ENCODE results near the gene FCAMR.

FCAMR gene

DNA sequence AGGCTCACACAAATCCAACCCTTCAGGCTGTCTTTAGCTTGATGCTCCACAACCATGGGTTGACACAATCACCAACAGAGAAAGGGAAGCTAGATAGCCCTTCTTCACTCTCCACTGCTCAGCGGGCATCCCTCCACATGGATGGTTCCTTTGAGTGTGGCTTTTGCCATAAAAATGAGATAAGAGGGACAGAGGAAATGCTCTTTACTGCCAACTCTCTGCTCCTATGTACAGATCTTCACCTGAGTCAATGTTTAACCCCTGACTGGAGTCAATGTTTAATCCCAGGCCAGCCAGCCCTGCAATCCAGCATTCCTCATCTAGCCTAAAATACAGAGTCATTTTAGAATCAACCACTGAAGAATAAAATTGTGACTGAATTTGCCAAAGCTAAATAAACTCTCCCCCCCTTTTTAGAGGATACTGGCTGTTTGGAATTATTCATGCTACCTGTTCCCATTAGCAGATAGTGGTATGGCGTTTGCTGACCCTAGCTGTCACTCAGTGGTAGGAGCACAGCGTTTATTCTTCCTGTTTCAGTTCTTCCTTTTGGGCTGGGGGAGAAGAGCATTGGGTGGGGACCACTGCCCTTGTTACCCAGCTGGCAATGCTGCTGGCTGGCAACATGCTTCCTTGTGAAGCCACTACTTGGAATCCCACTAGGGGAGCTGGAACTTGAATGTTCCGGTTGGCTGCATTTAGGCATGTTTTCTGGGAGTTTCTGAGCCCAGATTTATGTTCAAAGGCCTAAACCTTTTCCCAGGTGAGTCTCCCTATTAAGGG, 18.8 kb downstream of the FCAMR start:
- DNase-seq, result no peak
- H3K9me3 ChIP-seq (ENCODE audit: control insufficient read depth, low read length), result no peaks in the 10 kb centered on the region
- H3K27ac ChIP-seq (ENCODE audit: insufficient read depth, low read length, poor library complexity, severe bottlenecking), result no peak overlapping the region
- no peaks in the 10 kb centered on the region for H3K4me1 ChIP-seq (ENCODE audit: control insufficient read depth, insufficient read depth, low read length, poor library complexity, severe bottlenecking)
- no peak overlapping the region for H3K4me3 ChIP-seq (ENCODE audit: insufficient read depth, low read depth, low read length, poor library complexity, severe bottlenecking)
- H3K27me3 ChIP-seq (replicated peaks; ENCODE audit: control insufficient read depth, insufficient read depth, low read length, poor library complexity, severe bottlenecking), result no peaks in the 10 kb centered on the region
- H3K36me3 ChIP-seq (ENCODE audit: control insufficient read depth, insufficient read depth, low read length), result no peaks in the 10 kb centered on the region

DNA sequence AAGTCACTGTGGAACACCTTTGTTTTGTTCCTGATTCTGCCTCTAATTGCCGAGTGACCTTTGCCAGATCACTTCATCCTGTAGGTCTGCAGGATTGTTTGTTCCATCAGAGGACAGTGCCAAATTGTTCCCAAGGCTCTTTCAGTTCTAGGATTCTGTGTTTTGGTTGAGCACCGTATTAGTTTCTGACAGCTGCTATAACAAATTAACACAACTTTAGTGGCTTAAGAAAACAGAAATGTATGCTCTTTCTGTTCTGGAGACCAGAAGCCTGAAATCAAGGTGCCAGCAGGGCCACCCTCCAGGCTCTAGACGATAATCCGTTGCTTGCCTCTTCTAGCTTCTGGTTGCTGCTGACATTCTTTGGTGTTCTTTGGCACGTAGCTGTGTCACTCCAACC, 20.6 kb downstream of the FCAMR start:
- H3K9me3 ChIP-seq (ENCODE audit: control insufficient read depth, low read length), result no peaks in the 10 kb centered on the region
- no peak for DNase-seq
- no peaks in the 10 kb centered on the region for H3K36me3 ChIP-seq (ENCODE audit: control insufficient read depth, insufficient read depth, low read length)
- no peak overlapping the region for H3K27ac ChIP-seq (ENCODE audit: insufficient read depth, low read length, poor library complexity, severe bottlenecking)
- no peaks in the 10 kb centered on the region for H3K4me1 ChIP-seq (ENCODE audit: control insufficient read depth, insufficient read depth, low read length, poor library complexity, severe bottlenecking)
- H3K27me3 ChIP-seq (replicated peaks; ENCODE audit: control insufficient read depth, insufficient read depth, low read length, poor library complexity, severe bottlenecking), result no peaks in the 10 kb centered on the region
- no peak overlapping the region for H3K4me3 ChIP-seq (ENCODE audit: insufficient read depth, low read depth, low read length, poor library complexity, severe bottlenecking)

DNA sequence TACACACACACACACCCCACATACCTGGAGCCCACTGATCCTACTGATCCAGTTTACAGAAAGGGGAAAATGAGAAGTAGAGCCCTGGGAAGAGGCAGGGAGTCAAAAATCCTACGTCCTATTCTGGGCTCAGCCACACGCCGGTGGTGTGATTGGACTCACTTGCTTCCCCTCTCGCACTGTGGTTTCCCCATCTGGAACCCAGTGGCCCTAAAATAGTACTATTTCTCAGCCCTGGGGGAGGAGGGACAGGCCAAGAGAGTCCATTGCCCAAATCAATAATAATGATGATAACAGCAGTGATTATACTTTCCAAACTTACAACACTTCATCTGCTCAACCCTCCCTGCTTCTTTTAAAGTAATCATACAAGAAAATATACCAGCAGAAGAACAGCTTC, 21.1 kb downstream of the FCAMR start:
- Histone ChIP-seq H3K36me3 (ENCODE audit: control insufficient read depth, insufficient read depth, low read length) (no peaks in the 10 kb centered on the region), H3K9me3 (ENCODE audit: control insufficient read depth, low read length) (no peaks in the 10 kb centered on the region), H3K4me1 (ENCODE audit: control insufficient read depth, insufficient read depth, low read length, poor library complexity, severe bottlenecking) (no peaks in the 10 kb centered on the region), H3K4me3 (ENCODE audit: insufficient read depth, low read depth, low read length, poor library complexity, severe bottlenecking) (no peak overlapping the region), H3K27me3 (replicated peaks; ENCODE audit: control insufficient read depth, insufficient read depth, low read length, poor library complexity, severe bottlenecking) (no peaks in the 10 kb centered on the region), H3K27ac (ENCODE audit: insufficient read depth, low read length, poor library complexity, severe bottlenecking) (no peak overlapping the region)
- DNase-seq, result no peak

DNA sequence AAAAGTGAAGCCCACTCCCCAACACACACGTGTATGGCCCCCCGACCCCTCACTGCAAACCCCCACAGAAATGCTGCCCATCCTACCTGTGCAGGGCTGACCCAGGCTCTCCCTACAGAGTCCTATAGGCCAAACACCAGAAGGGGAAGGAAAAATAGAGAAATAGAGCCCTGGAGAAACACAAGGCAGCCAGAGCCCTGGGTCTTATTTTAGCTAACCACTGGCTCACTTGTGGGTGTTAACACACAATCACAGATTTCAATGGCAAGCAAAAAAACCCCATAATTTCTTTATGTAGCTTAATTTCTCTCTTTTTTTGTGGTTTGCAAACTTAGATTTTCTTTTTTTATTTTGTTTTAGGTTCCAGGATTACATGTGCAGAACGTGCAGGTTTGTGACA, 23.0 kb downstream of the FCAMR start:
- no peaks in the 10 kb centered on the region for H3K36me3 ChIP-seq (ENCODE audit: control insufficient read depth, insufficient read depth, low read length)
- no peaks in the 10 kb centered on the region for H3K4me1 ChIP-seq (ENCODE audit: control insufficient read depth, insufficient read depth, low read length, poor library complexity, severe bottlenecking)
- no peaks in the 10 kb centered on the region for H3K9me3 ChIP-seq (ENCODE audit: control insufficient read depth, low read length)
- DNase-seq, result no peak
- H3K27ac ChIP-seq (ENCODE audit: insufficient read depth, low read length, poor library complexity, severe bottlenecking), result no peak overlapping the region
- H3K4me3 ChIP-seq (ENCODE audit: insufficient read depth, low read depth, low read length, poor library complexity, severe bottlenecking), result no peak overlapping the region
- H3K27me3 ChIP-seq (replicated peaks; ENCODE audit: control insufficient read depth, insufficient read depth, low read length, poor library complexity, severe bottlenecking), result no peaks in the 10 kb centered on the region

DNA sequence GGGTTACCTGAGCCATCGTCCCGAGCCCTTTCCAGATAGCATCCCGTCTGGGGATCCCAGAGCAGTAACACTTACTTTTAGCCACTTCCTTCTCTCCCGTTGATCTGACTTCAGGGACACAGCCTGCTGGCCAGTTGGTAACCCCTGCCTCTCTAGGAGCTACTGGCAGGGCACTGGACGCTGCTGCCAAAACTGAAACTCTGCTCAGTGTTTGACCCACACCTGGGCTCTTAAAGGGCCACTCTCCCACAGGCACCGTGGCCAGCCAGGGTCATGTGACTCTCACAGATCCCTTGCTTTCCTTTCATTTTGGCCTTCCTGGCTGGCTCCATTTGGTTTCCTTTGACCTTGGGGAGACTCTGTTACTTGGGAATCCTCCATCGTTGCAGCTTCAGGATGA, 24.0 kb downstream of the FCAMR start, which contains the start of gene PIGR:
Gene PIGR (minus strand): TSS at position 206 of the 400 bp plus-strand sequence. CDS start 5,935 bp downstream, outside the sequence.
- Histone ChIP-seq H3K4me1 (ENCODE audit: control insufficient read depth, insufficient read depth, low read length, poor library complexity, severe bottlenecking) (no peaks in the 10 kb centered on the region), H3K27ac (ENCODE audit: insufficient read depth, low read length, poor library complexity, severe bottlenecking) (no peak within 1 kb of the TSS), H3K4me3 (ENCODE audit: insufficient read depth, low read depth, low read length, poor library complexity, severe bottlenecking) (no peak within 1 kb of the TSS), H3K36me3 (ENCODE audit: control insufficient read depth, insufficient read depth, low read length) (no peaks in the 10 kb centered on the region), H3K9me3 (ENCODE audit: control insufficient read depth, low read length) (no peaks in the 10 kb centered on the region), H3K27me3 (replicated peaks; ENCODE audit: control insufficient read depth, insufficient read depth, low read length, poor library complexity, severe bottlenecking) (no peaks in the 10 kb centered on the region)
- DNase-seq, result no peak

DNA sequence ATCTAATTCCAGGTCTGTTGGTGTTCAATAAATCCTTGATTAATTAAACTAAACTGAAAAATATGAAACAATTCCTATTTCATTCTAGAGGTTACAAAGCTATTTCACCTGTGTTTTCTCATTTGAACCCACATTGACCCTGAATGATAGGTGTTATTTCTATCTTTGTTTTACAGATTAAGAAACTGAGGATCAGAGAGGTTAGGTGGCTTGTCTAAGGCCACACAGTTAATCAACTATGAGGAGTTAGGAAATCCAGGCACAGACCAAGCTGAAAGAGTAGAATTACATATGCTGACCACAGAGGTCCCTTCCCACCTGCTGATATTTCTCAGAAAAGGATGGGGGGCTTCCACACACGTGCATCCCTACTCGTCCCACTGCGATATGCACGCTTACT, 24.5 kb downstream of the FCAMR start:
- H3K27me3 ChIP-seq (replicated peaks; ENCODE audit: control insufficient read depth, insufficient read depth, low read length, poor library complexity, severe bottlenecking), result no peaks in the 10 kb centered on the region
- no peak overlapping the region for H3K27ac ChIP-seq (ENCODE audit: insufficient read depth, low read length, poor library complexity, severe bottlenecking)
- DNase-seq, result no peak
- no peaks in the 10 kb centered on the region for H3K36me3 ChIP-seq (ENCODE audit: control insufficient read depth, insufficient read depth, low read length)
- H3K9me3 ChIP-seq (ENCODE audit: control insufficient read depth, low read length), result no peaks in the 10 kb centered on the region
- H3K4me1 ChIP-seq (ENCODE audit: control insufficient read depth, insufficient read depth, low read length, poor library complexity, severe bottlenecking), result no peaks in the 10 kb centered on the region
- no peak overlapping the region for H3K4me3 ChIP-seq (ENCODE audit: insufficient read depth, low read depth, low read length, poor library complexity, severe bottlenecking)

DNA sequence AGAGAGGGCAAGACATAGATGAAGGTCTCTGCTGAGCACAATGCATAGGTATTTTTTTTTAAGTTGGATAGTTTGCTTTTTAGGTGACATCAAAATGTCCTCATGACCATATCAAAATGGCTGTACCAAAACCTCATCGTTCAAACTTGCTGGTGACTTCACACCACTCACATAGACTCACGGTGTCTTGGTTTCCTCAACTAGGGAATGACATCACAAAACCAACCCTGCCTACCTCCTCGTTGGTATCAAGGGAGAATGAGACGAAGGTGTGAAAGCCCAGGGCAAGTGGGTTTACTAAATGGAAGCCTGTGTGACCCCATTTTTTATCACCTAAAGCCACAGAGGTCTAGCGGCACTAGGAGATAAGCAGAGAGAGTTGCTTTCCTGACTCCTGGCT, 25.6 kb downstream of the FCAMR start:
- no peak overlapping the region for H3K27ac ChIP-seq (ENCODE audit: insufficient read depth, low read length, poor library complexity, severe bottlenecking)
- no peaks in the 10 kb centered on the region for H3K9me3 ChIP-seq (ENCODE audit: control insufficient read depth, low read length)
- H3K4me3 ChIP-seq (ENCODE audit: insufficient read depth, low read depth, low read length, poor library complexity, severe bottlenecking), result no peak overlapping the region
- H3K27me3 ChIP-seq (replicated peaks; ENCODE audit: control insufficient read depth, insufficient read depth, low read length, poor library complexity, severe bottlenecking), result no peaks in the 10 kb centered on the region
- no peak for DNase-seq
- no peaks in the 10 kb centered on the region for H3K36me3 ChIP-seq (ENCODE audit: control insufficient read depth, insufficient read depth, low read length)
- H3K4me1 ChIP-seq (ENCODE audit: control insufficient read depth, insufficient read depth, low read length, poor library complexity, severe bottlenecking), result no peaks in the 10 kb centered on the region

DNA sequence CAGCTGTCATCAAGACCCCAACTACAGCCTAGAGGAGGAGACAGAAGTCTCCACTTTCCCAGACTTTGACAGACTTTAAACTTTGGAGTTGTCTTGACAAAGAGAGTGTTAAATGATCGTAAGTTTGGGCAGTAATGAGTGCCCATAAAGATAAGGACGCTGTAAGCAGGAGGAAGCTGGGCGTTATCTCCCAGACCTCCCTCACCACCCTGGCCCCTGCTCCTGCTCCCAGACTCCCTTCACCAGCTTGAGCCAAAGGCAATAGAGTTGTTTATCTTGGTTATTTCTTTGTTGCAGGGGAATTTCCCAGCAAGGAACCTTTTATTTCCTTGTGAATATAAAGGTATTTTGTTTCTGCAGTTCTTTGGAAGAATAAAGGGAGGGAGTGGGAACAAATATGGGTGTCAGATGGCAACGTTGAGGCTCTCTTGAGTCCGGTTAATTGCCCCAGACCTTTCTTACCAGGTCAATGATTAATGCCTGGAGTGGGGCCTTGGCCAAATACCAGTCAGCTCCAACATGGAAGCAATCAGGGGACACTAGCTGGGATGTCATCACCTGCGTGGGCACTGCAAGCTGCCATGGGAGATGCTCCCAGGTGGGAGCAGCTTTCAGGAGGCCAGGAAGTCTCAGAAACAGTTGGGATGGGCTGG, 28.4 kb downstream of the FCAMR start:
- Histone ChIP-seq H3K9me3 (ENCODE audit: control insufficient read depth, low read length) (no peaks in the 10 kb centered on the region), H3K4me1 (ENCODE audit: control insufficient read depth, insufficient read depth, low read length, poor library complexity, severe bottlenecking) (no peaks in the 10 kb centered on the region), H3K27me3 (replicated peaks; ENCODE audit: control insufficient read depth, insufficient read depth, low read length, poor library complexity, severe bottlenecking) (no peaks in the 10 kb centered on the region), H3K27ac (ENCODE audit: insufficient read depth, low read length, poor library complexity, severe bottlenecking) (no peak overlapping the region), H3K36me3 (ENCODE audit: control insufficient read depth, insufficient read depth, low read length) (no peaks in the 10 kb centered on the region), H3K4me3 (ENCODE audit: insufficient read depth, low read depth, low read length, poor library complexity, severe bottlenecking) (no peak overlapping the region)
- DNase-seq, result no peak

DNA sequence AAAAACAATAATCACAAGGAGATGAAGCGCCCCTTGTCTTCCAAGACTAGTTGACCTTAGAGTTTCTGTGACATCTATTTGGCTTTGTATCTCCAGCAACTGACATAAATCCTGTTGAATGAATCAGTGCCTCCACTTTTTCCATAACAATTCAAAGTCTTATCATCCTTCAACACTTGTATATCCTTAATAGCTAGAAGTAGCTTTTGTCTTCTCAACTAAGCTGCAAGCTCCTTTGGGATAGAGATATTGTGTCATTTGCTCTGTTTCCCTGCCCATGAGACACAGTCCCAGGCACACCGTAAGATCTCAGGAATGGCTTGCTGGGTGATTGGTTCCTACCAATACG, 29.7 kb downstream of the FCAMR start:
- no peak overlapping the region for H3K27ac ChIP-seq (ENCODE audit: insufficient read depth, low read length, poor library complexity, severe bottlenecking)
- H3K9me3 ChIP-seq (ENCODE audit: control insufficient read depth, low read length), result no peaks in the 10 kb centered on the region
- no peaks in the 10 kb centered on the region for H3K27me3 ChIP-seq (replicated peaks; ENCODE audit: control insufficient read depth, insufficient read depth, low read length, poor library complexity, severe bottlenecking)
- no peak overlapping the region for H3K4me3 ChIP-seq (ENCODE audit: insufficient read depth, low read depth, low read length, poor library complexity, severe bottlenecking)
- DNase-seq, result no peak
- H3K4me1 ChIP-seq (ENCODE audit: control insufficient read depth, insufficient read depth, low read length, poor library complexity, severe bottlenecking), result no peaks in the 10 kb centered on the region
- H3K36me3 ChIP-seq (ENCODE audit: control insufficient read depth, insufficient read depth, low read length), result no peaks in the 10 kb centered on the region

DNA sequence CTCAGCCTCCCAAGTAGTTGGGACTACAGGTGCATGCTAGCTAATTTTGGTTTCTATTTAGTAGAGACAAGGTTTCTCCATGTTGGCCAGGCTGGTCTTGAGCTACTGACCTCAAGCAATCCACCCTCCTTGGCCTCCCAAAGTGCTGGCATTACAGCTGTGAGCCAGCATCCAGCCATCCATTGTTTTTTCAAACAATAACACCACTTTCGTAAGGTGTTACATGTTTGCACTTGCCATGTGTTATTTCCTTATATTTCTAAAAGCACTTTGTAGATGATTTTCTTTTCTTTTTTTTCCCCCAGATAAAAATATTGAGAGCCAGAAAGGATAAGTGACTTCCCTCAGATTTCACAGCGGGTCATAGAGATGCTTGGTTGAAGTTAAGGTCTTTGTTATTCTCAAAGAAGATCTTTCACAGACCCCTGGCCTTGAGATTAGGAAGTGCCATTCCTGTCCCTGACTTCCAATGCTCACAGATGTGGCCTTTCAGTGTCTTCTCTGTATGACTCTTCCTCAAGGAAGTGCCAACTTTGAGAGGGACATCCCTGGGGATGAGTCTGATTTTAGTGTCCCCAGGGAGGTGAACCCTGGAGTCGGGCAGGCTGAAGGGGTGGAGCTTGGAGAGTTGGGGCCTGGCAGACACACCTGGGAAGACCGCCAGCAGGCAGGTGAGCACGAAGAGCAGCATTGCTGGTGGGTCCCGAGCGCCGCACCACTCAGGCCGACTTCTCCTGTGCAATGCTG, 30.2 kb downstream of the FCAMR start:
- no peak for DNase-seq
- Histone ChIP-seq H3K4me3 (ENCODE audit: insufficient read depth, low read depth, low read length, poor library complexity, severe bottlenecking) (no peak overlapping the region), H3K36me3 (ENCODE audit: control insufficient read depth, insufficient read depth, low read length) (no peaks in the 10 kb centered on the region), H3K27ac (ENCODE audit: insufficient read depth, low read length, poor library complexity, severe bottlenecking) (no peak overlapping the region), H3K4me1 (ENCODE audit: control insufficient read depth, insufficient read depth, low read length, poor library complexity, severe bottlenecking) (no peaks in the 10 kb centered on the region), H3K9me3 (ENCODE audit: control insufficient read depth, low read length) (no peaks in the 10 kb centered on the region), H3K27me3 (replicated peaks; ENCODE audit: control insufficient read depth, insufficient read depth, low read length, poor library complexity, severe bottlenecking) (no peaks in the 10 kb centered on the region)

Data from effector memory CD4-positive, alpha-beta T cell (primary cell).